HG03108 (cell line): ENCODE results near the gene MMP21.

Source experiments
- ATAC-seq: cut with Tn5 transposase; IDR thresholded peaks from one replicate; pipeline ENCODE4 v1.9.1; 2021; ENCODE audit warnings: moderate library complexity; ENCODE audit not compliant: unreplicated experiment

Gene MMP21

GRCh38 chr10:125775491-125776106 lies at the start of gene MMP21:
Gene MMP21 (minus strand): TSS chr10:125775821. CDS start chr10:125775821, 0 bp downstream.
- ATAC-seq = no peak

- no peak for ATAC-seq
Observed at GRCh38 chr10:125824736-125825135, 49.1 kb upstream of the MMP21 start.

- ATAC-seq = no peak
Observed at GRCh38 chr10:125823663-125824251, 48.1 kb upstream of the MMP21 start.

- ATAC-seq = peak; percentile 76
Observed at GRCh38 chr10:125822878-125823662, 47.4 kb upstream of the MMP21 start, which contains the start of the genes BCCIP and UROS. Gene BCCIP (plus strand): TSS chr10:125823546. CDS start chr10:125823558, 12 bp downstream. Gene UROS (minus strand): TSS chr10:125823258. CDS start chr10:125816499, 6,759 bp downstream.

GRCh38 chr10:125820701-125821100 lies 45.1 kb upstream of the MMP21 start:
- peak; percentile 29 for ATAC-seq

GRCh38 chr10:125817337-125817946 lies 41.8 kb upstream of the MMP21 start:
- no peak for ATAC-seq

GRCh38 chr10:125816548-125816947 lies 40.9 kb upstream of the MMP21 start:
- ATAC-seq = no peak

- no peak for ATAC-seq
Observed at GRCh38 chr10:125815764-125816163, 40.1 kb upstream of the MMP21 start.

GRCh38 chr10:125812128-125812750 lies 36.6 kb upstream of the MMP21 start:
- no peak for ATAC-seq

GRCh38 chr10:125811251-125811650 lies 35.6 kb upstream of the MMP21 start:
- no peak for ATAC-seq

- no peak for ATAC-seq
Observed at GRCh38 chr10:125808047-125808446, 32.4 kb upstream of the MMP21 start.

- no peak for ATAC-seq
Observed at GRCh38 chr10:125802739-125803138, 27.1 kb upstream of the MMP21 start.

GRCh38 chr10:125802131-125802530 lies 26.5 kb upstream of the MMP21 start:
- no peak for ATAC-seq

GRCh38 chr10:125801574-125801973 lies 26.0 kb upstream of the MMP21 start:
- ATAC-seq = no peak

- no peak for ATAC-seq
Observed at GRCh38 chr10:125799451-125800182, 24.0 kb upstream of the MMP21 start.

GRCh38 chr10:125797994-125798662 lies 22.5 kb upstream of the MMP21 start:
- no peak for ATAC-seq

- no peak for ATAC-seq
Observed at GRCh38 chr10:125797424-125797823, 21.8 kb upstream of the MMP21 start.

- no peak for ATAC-seq
Observed at GRCh38 chr10:125795637-125796190, 20.1 kb upstream of the MMP21 start.

GRCh38 chr10:125795128-125795527 lies 19.5 kb upstream of the MMP21 start:
- no peak for ATAC-seq
